Activated gamma-delta T cell treated with anti-CD3 and anti-CD28 coated beads, Interleukin-2, amount 50 U/mL, for 16 hours (primary cell): ENCODE data around the gene GABBR1.

Source experiments
- DNase-seq: peaks from one replicate; pipeline ENCODE4 v3.0.0-alpha.2; 2020; ENCODE audit warnings: low read depth

Gene GABBR1

DNA sequence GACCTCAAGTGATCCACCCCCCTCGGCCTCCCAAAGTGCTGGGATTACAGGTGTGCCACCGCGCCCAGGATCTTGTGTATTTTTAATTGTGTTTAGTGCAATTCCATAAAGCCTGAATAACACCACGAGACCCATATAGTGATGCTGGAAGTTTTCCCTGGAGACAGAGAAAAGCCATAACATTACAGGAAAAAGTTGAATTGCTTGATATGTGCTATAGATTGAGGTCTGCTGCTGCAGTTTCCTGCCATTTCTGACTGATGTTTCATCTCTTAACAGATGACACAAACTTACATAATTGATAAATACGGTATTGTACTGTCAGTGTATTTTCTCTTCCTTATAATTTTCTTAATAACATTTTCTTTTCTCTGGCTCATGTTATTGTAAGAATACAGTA lies 66.1 kb downstream of the GABBR1 start:
- DNase-seq, result no peak

DNA sequence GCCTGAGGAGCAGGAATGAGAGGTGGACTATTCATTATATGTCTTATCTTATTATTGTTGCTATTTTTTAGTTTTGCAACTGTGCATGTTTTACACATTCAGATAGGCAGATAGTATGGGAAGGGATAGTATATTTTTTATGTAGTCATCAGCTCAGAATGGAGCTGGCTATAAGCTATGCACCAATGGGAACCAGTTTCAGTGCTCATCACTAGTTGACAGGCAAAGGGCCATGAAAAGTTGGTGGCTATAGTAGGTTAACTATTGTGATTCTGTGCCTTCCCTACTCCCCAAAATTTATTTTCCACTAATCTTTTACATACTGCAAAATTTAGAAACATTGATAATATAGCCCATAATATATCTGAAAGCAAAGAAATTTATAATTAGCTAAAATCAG lies 68.1 kb downstream of the GABBR1 start:
- no peak for DNase-seq

DNA sequence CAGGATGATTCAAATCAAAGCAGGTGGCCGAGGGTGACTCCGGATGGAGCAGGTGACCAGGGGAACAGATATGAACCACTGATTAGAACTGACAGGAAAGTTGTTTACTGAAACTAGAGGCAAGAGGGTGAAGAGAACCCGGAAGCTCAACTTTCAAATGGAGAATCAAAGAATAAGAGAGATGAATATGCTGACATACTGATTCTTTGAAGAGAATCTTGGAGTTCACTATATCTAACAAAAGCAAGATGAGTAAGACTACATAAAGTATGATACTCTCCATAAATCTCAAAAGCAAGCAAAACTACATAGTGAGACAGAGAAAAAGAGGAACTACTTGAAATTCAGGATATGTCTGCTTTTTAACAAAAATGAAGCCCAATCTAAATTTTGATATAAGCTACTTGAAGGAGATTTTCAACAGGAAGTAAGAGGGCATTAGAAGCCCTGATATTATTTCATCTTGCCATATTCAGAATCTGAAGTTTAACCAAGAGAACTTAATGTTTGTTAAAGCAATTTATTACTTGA lies 69.5 kb downstream of the GABBR1 start:
- DNase-seq, result no peak

DNA sequence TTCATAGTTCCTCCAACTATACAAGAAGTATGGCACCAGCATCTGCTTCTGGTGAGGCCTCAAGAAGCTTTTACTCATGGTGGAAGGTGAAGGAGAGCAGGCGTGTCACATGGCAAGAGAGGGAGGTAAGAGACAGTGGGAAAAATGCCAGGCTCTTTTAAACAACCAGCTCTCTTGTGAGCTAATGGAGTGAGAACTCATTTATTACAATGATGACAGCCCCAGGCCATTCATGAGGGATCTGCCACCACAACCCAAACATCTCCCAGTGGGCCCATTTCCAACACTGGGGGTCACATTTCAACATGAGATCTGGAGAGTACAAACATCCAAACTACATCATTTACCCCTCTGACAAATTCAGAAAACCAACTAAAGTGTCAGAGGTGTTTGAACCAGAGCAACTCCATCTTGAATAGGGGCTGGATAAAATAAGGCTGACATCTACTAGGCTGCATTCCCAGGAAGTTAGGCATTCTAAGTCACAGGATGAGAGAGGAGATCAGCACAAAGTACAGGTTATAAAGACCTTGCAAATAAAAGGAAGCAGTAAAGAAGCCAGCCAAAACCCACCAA lies 71.3 kb downstream of the GABBR1 start:
- DNase-seq, result no peak

DNA sequence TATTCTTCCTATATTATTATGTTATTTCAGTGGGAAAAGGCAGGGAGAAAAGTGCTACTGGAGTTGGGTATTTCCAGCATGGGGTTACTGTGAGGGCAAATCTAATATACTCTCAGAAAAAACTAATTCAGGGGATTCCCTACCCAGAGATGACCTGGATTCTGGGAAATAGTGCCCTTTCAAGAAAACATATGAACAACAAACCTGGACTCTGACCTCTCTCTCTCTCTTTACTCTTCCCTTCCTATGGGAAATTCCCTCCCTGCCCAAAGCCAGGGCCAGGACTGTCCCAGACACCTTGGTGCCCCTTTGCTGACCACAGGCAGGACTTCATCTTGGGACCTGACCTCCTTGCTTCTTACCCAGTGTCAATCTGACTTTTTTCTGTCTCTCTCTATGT lies 71.9 kb downstream of the GABBR1 start:
- DNase-seq, result no peak

DNA sequence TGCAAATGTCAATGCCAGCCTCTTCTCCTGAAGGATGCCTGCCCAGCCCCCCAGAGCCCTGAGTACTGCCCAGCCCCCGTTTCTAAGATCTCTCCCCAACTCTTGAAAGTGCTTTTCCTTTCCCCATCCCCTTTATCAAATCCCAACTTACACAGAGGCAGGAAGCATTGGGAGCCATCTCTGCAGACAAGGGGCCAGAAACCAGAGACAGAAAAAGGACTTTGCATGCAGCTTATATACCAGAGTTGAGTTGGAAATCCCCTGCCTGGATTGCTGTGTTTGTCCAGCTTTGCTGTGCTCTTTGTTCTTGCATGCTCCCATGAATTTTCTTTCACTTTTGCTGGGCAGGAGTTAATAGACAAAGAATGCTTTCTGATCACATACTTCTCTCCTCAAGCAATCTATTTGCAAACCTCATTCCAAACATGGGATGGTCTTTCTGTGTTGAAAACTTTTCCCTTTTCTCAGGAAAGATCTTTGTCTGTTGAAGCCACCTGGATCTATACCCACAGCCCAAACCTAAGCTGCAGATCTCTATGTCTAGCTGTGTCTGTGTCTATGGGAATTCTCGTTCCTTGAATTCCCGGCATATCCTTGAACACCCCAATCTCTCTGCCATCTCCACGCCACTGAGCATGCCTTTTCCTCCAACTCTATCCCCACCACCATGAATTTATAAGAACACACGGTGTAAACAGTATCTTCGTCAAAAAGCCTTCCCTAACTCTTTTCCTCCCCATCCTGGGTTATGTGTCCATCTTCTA lies 73.3 kb downstream of the GABBR1 start, which contains the start of gene UBD:
TSS of gene UBD (minus strand) at position 209 of the 764 bp plus-strand sequence. CDS start at position 178, 31 bp downstream.
- DNase-seq, result no peak

DNA sequence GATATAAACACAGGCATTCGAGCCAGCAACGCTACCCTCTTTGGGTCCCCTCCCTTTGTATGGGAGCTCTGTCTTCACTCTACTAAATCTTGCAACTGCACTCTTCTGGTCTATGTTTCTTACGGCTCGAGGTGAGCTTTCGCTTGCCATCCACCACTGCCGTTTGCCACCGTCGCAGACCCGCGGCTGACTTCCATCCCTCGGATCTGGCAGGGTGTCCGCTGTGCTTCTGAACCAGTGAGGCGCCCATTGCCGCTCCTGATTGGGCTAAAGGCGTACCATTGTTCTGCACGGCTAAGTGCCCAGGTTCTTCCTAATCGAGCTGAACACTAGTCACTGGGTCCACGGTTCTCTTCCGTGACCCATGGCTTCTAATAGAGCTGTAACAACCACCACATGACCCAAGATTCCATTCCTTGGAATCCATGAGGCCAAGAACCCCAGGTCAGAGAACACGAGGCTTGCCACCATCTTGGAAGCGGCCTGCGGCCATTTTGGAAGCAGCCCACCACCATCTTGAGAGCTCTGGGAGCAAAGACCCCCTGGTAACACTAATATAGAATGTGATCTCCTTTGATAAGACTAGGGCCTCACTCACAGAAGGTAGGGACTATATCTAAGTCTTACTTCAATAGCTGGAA lies 74.4 kb downstream of the GABBR1 start:
- no peak for DNase-seq

DNA sequence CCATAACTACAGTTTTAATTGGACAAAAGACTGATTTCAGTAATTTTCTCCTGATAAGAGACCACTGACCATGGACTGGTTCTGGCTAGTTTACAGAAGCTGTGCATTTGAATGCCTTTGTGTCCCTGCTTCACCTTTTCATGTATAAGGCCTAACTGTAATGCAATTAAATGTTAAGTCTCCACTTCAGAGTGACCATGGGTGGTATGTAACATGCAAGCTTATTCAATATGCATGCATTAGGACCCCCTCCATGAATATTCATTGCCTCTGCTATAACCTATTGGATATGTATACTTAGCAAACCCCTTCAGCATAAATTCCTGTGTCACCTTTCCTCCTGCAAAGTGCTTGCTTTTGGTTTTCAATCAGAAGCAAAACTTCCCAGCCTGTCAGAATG lies 75.7 kb downstream of the GABBR1 start:
- no peak for DNase-seq

DNA sequence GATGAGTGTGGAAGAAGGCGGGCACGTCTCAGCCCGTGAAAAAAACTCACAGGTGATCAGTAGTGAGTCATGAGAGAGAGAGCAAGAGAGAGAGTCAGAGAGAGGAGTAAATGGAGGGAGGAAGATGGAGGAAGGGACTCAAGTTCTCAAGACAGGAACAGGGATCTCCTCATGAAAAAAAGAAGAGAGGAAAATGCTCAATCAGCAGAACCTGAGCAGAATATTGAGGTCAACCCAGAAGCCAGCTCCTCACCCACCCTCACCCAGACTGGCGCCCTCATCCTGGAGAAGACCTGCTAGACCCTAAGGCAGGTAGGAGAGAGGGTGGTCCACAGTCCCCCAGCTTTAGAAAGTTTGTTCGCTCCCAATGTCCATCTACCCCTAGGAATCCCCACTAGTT lies 78.2 kb downstream of the GABBR1 start:
- DNase-seq, result no peak

DNA sequence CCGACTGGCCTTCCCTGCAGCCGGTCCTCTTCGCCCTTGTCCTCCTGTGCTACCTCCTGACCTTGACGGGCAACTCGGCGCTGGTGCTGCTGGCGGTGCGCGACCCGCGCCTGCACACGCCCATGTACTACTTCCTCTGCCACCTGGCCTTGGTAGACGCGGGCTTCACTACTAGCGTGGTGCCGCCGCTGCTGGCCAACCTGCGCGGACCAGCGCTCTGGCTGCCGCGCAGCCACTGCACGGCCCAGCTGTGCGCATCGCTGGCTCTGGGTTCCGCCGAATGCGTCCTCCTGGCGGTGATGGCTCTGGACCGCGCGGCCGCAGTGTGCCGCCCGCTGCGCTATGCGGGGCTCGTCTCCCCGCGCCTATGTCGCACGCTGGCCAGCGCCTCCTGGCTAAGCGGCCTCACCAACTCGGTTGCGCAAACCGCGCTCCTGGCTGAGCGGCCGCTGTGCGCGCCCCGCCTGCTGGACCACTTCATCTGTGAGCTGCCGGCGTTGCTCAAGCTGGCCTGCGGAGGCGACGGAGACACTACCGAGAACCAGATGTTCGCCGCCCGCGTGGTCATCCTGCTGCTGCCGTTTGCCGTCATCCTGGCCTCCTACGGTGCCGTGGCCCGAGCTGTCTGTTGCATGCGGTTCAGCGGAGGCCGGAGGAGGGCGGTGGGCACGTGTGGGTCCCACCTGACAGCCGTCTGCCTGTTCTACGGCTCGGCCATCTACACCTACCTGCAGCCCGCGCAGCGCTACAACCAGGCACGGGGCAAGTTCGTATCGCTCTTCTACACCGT lies 79.5 kb downstream of the GABBR1 start:
- no peak for DNase-seq

DNA sequence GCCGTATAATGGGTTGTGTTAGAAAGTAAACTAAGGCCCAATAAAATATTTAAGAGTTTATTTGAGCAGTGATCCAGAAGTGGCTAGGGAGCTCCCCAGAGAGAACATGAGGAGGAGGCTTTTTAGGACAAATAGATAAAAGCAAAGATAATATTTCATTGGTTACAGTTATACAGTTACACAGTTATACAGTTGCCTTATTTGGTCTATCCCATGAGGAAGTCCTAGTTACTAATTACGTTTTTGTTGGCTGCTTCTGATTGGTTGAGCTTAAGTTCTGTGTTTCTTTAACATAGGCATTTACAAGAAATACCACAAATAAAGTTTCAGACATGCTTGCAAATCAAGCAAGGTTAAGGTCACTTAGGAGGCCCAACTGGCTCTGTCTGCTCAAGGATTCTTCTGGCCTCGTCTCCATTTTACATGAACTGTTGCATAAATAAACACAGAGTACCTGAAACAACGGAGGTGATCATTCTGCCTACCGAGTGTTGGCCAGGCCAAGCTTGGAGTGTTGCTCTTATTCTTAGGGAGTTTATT lies 80.4 kb downstream of the GABBR1 start:
- no peak for DNase-seq

DNA sequence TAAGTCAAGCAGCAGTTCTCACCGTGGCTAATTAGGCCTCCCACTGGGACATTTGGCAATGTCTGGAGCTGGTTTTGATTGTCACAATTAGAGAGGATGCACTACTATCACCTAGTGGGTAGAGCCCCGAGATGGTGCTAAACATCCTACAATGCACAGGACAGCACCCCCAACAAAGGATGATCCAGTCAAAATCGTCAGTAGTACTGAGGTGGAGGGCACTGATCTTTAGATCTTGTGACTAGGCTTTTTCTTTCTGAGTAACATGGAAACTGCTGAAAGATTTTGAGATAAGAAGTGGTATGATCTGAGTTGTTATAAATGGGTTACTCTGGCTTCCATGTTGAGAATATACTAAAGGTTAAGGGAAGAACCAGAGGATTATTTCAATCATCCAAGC lies 85.4 kb downstream of the GABBR1 start:
- DNase-seq, result no peak

DNA sequence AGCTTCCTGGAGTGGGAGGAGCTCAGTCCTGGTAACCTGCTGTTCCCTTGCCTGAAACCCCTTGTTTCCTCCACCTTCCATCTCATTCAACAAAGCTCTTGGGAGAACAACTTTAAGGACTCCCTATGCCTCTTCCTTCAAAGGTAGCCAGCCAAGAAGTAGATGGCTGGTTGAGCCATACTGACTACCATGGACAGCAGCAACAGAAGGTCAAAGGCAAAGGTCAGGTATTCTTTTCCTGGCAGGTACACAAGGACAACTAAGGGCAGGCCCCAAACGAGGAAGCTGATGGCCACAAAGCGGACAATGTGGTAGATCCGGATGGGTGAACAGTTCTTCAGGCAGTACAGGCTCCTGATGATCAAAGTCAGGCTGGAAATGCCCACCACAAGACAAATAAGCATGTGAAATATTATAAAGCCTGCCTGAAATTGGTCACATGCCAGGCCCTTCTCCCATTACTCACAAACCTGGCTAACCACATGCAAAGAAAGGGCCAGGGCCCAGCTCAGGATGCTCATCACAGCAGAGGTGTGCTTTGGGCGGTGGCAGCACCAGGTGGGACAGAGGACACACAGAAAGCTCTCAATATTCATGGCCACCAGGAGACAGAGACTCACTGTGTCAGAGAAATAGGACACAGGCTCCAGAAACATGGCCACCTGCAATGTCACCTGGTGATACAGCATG lies 95.1 kb downstream of the GABBR1 start:
- no peak for DNase-seq

DNA sequence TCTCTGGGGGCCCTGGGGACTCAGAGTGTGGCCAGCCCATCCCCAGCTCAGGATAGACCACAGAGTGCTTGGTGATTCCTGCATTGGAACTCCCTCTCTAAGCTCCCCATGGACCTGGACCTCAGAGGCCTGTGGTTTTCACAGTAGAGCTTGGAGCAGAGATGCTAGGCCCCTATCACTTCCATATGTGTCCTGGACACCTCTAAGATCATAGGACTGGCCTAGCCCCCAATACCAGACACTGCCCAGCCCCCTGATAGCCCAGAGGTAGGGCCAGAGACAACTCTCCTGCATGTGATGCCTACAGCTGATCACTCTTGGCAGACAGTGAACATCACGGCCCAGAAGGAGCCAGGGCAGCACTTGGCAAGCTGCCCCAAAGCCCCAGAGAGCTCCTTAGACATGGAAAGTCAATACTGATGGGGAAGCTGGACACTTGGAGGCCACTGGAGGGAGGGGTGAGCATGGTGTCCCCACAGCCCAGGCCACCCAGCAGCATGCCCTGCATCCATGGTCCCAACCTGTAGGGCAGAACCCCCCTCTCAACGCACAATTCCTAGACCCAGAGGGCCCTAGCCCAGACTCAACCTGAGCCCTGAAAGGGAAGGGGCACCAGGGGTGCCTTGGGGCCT lies 100.5 kb downstream of the GABBR1 start:
- no peak for DNase-seq

DNA sequence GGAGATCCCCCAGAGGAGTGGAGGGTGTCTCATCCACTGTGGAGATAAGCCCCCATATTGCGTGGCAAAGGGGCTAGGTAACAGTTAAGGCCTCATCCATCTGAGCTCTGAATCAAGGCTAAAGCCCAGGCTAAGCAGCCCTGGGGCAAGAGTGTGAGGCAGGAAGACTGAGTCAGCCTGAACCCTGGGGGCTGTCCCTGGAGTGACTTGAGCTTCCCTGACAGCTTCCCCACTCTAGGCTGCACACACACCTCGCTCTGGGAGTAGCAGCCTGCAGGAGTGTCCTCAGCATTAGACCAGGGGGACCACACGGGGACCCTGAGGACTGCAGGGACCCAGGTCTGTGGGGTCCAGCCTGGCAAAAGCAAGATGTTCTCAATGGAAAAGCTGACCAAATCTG lies 101.3 kb downstream of the GABBR1 start:
- no peak for DNase-seq

DNA sequence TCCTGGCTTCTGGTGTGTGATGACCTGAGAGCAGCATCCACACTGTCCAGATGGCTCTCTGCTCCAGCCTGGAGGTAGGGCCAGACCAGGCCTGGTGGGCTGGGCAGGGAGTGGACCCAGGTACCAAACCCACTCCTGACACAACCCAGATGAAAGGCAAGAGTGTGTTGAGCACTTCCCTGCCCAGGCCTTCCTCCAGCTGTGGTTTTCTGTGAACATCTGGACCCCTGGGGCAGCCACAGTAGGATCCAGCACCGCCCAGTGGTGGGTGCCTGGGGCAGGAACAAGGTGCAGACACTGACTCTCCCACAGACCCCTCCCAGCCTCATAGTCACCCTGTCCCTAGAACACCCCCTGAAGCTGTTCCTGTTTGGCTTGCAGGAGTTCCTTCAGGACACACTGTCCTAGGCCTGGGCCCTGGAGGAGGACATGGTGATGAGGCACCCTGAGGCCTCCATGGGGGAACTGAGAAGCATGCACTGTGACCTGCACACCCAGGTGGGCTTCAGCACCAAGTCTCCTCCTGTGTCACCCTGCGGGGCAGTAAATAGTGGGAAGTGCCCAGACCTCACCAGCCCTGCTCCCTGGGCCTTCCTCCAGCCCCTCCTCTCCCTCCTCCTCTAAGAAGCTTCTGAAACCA lies 102.2 kb downstream of the GABBR1 start:
- DNase-seq, result no peak

DNA sequence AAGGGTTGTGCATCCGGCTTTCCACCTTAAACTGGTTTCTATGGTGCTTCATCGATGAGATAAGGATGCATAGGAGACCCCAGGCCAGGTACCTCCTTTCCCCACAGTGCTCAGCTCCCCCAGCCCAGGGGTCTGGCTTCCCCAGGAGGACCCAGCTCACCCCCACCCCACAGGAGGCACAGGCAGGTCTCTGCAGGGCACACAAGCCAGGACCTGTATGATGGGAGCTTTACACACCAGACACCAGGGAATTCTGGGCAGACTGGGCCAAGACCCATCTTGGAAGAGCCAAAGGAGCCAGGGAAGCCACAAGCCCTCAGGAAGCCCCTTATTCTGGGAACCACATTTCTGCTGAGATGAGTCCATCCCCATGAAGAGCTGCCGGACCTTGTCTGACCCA lies 103.0 kb downstream of the GABBR1 start:
- DNase-seq, result no peak

DNA sequence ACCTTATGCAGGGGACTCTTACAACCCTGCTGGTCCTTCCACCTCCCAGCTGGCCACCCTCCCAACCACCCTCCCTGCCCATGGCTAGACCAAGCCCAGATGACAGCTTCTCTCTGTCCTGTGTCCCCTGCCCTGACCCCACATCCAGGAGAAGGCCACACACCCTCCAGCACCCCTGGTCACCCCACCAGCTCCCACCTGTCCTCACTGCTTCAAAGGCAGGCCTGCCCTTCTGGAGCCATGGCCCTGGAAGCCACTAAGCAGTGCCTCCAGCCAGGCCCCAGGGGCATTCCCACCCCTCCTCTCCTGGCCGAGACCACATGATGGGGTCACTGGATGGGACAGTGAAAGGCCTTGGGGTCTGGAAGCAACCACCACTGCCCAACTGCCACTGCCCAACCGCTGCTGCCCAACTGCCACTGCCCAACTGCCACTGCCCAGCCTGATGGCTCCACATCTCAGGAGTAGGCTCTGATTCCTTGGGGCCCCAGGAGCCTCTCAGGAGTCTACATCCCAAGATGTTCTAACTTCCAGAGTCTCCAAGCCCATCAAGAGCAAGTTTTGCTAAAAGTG lies 103.9 kb downstream of the GABBR1 start:
- DNase-seq, result no peak

DNA sequence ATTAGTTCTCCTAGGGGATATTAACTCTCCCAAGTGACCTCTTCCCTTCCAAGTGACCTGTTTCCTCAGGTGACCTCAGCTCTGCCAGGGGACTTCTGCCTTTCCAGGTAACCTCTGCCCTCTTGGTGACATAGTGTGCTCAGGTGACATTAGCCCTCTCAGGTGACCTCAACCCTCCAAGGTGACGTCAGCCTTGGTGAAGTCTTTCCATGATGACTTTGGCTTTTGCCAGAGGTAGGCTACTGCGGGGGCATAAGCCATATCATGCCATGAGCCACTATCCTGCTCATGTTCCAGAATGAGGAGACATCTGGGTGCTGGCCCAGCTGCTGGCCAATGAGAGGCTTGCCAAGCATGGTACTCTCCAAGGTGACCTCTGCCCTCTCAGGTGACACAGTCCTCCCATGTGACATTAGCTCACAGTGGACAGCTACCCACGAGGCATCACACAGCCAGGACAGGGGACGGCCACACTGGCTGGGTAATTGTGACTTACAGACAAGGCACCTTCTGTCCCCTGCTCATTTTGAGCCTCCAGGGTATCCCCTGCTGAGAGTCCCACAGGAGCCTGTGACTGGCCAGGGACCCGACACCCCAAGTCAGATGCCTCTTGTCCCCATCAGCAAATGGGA lies 104.6 kb downstream of the GABBR1 start:
- DNase-seq, result no peak

DNA sequence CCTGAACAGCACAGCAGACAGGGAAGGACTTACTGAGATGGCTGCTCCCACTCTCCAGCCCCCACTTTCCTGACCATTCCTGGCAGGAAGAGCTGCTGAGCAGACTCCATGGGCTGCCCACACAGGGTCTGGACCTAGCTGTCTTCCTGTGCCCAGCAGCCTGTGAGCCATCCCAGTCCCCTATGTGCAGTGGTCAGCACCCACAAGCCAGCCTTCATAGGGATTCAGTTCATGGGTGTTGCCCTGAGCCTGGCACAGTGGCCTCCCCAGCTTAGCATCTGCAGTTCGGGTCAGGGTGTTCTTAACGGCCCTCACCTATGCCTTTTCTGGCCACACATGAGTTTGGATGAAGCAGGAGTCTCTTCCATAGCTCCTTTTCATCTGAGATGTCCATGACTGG lies 105.4 kb downstream of the GABBR1 start:
- no peak for DNase-seq
